ENCODE results near the gene ZWILCH.

- TF ChIP-seq, protein P1, sequence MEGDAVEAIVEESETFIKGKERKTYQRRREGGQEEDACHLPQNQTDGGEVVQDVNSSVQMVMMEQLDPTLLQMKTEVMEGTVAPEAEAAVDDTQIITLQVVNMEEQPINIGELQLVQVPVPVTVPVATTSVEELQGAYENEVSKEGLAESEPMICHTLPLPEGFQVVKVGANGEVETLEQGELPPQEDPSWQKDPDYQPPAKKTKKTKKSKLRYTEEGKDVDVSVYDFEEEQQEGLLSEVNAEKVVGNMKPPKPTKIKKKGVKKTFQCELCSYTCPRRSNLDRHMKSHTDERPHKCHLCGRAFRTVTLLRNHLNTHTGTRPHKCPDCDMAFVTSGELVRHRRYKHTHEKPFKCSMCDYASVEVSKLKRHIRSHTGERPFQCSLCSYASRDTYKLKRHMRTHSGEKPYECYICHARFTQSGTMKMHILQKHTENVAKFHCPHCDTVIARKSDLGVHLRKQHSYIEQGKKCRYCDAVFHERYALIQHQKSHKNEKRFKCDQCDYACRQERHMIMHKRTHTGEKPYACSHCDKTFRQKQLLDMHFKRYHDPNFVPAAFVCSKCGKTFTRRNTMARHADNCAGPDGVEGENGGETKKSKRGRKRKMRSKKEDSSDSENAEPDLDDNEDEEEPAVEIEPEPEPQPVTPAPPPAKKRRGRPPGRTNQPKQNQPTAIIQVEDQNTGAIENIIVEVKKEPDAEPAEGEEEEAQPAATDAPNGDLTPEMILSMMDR (IDR thresholded peaks at IDR 0.05; ENCODE audit: insufficient read depth, low read length), result no peak
- TF ChIP-seq POLR2AphosphoS5 (IDR thresholded peaks at IDR 0.05; ENCODE audit: low read depth) (no peak), GABPA (IDR thresholded peaks at IDR 0.05; ENCODE audit: low read depth) (no peak)
- TF ChIP-seq, protein P2, sequence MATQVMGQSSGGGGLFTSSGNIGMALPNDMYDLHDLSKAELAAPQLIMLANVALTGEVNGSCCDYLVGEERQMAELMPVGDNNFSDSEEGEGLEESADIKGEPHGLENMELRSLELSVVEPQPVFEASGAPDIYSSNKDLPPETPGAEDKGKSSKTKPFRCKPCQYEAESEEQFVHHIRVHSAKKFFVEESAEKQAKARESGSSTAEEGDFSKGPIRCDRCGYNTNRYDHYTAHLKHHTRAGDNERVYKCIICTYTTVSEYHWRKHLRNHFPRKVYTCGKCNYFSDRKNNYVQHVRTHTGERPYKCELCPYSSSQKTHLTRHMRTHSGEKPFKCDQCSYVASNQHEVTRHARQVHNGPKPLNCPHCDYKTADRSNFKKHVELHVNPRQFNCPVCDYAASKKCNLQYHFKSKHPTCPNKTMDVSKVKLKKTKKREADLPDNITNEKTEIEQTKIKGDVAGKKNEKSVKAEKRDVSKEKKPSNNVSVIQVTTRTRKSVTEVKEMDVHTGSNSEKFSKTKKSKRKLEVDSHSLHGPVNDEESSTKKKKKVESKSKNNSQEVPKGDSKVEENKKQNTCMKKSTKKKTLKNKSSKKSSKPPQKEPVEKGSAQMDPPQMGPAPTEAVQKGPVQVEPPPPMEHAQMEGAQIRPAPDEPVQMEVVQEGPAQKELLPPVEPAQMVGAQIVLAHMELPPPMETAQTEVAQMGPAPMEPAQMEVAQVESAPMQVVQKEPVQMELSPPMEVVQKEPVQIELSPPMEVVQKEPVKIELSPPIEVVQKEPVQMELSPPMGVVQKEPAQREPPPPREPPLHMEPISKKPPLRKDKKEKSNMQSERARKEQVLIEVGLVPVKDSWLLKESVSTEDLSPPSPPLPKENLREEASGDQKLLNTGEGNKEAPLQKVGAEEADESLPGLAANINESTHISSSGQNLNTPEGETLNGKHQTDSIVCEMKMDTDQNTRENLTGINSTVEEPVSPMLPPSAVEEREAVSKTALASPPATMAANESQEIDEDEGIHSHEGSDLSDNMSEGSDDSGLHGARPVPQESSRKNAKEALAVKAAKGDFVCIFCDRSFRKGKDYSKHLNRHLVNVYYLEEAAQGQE (IDR thresholded peaks at IDR 0.05; ENCODE audit: insufficient replicate concordance, low read depth), result no peak
Observed at GRCh38 chr15:66570327-66570726, 65.2 kb downstream of the ZWILCH start.
